ENCODE measurements around the gene ZNF202. TPM values are rescaled to one million over a fixed set of nuclear protein-coding genes. Genes with fewer than 3 reads are reported as not detected.

ZNF202 gene
- total RNA-seq, 2 donors from 2014 or later = 25.0 to 28.8 TPM

DNA sequence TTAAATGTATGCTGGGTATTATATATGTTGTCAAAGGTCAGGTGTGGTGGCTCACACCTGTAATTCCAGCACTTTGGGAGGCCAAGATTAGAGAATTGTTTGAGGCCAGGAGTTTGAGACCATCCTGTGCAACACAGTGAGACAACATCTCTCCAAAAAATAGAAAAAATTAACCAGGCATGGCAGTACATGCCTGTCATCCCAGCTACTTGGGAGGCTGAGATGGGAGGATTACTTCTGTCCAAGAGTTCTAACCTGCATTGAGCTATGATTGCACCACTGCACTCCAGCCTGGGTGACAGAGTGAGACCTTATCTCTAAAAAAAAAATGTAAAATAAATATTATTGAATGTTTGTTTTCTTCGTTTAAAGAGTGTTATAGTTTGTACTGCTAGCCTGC is 24.1 kb upstream of the ZNF202 start:
- Histone ChIP-seq H3K27me3 (ENCODE audit: control insufficient read depth, insufficient read depth, low read length, poor library complexity, severe bottlenecking) (no peaks in the 10 kb centered on the region), H3K27ac (ENCODE audit: low read depth, low read length) (no peak overlapping the region), H3K36me3 (ENCODE audit: control insufficient read depth, insufficient read depth, low read length) (no peaks in the 10 kb centered on the region), H3K4me3 (ENCODE audit: low read length) (no peak overlapping the region), H3K9me3 (ENCODE audit: control insufficient read depth, low read length) (peaks cover 51% of the 10 kb centered on the region), H3K4me1 (ENCODE audit: control insufficient read depth, insufficient read depth, low read length) (no peaks in the 10 kb centered on the region), H3K9ac (ENCODE audit: extremely low read depth, low read length, poor library complexity, severe bottlenecking) (no peak overlapping the region)
- DNase-seq = no peak
- Mint-ChIP-seq H3K27me3 (ENCODE audit: insufficient read depth) (no peaks in the 10 kb centered on the region), H3K4me1 (no peaks in the 10 kb centered on the region), H3K4me3 (no peak overlapping the region), H3K36me3 (ENCODE audit: low read depth) (peaks cover 15% of the 10 kb centered on the region), H3K27ac (no peak overlapping the region), H3K9me3 (peaks cover 41% of the 10 kb centered on the region)
- 50 to 60% methylated on average over 1 of the region's 1 CpG for WGBS, 2 experiments (ENCODE audit: insufficient coverage in 1 of 2, insufficient read length in 1 of 2)
- no peak for TF ChIP-seq CTCF (conservative IDR thresholded peaks at IDR 0.05)

DNA sequence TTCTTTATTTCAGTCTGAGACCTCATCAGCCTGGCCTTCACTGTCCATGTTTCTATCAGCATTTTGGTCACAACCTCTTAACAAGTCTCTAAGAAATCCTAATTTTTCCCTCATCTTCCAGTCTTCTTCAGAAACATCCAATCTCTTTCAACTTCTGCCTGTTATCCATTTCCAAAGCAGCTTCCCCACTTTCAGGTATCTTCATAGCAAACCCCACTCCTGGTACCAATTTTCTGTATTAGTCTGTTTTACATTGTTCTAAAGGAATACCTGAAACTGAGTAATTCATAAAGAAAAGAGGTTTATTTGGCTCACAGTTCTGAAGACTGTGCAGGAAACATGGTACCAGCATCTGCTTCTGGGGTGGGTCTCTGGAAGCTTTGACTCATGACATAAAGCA is 21.0 kb upstream of the ZNF202 start:
- no peaks in the 10 kb centered on the region for H3K27me3 Mint-ChIP-seq (ENCODE audit: insufficient read depth)
- peak overlapping the region; percentile 12 for H3K4me3 ChIP-seq (ENCODE audit: low read length)
- no peak overlapping the region for H3K27ac Mint-ChIP-seq

DNA sequence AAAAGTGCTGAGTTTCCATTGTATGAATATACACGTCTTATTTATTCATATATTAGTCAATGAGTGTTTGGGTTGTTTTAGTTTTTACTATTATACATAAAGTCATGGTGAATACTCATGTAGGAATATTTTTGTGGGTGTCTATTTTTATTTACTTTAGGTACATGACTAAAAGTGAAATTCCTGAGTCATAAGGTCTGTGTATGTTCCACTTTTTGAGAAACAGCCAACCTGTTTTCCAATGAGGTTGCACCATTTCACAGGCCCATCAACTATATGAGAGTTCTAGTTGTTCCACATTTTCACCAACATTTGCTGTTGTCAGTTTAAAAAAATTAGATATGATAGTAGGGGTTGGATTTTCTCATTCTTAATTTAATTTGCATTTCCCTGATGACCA is 19.4 kb upstream of the ZNF202 start:
- H3K4me3 ChIP-seq (ENCODE audit: low read length) = no peak overlapping the region
- no peaks in the 10 kb centered on the region for H3K36me3 ChIP-seq (ENCODE audit: control insufficient read depth, insufficient read depth, low read length)
- WGBS, 2 experiments (ENCODE audit: insufficient coverage in 1 of 2, insufficient read length in 1 of 2) = no CpG with 5 or more reads among the region's 1 CpG
- no peak overlapping the region for H3K27ac ChIP-seq (ENCODE audit: low read depth, low read length)
- no peak for TF ChIP-seq CTCF (conservative IDR thresholded peaks at IDR 0.05)
- H3K27me3 ChIP-seq (ENCODE audit: control insufficient read depth, insufficient read depth, low read length, poor library complexity, severe bottlenecking) = no peaks in the 10 kb centered on the region
- Mint-ChIP-seq H3K9me3 (peaks cover 37% of the 10 kb centered on the region), H3K27ac (no peak overlapping the region), H3K4me1 (no peaks in the 10 kb centered on the region), H3K27me3 (ENCODE audit: insufficient read depth) (peaks cover 4% of the 10 kb centered on the region), H3K36me3 (ENCODE audit: low read depth) (peaks cover 10% of the 10 kb centered on the region), H3K4me3 (no peak overlapping the region)
- H3K9ac ChIP-seq (ENCODE audit: extremely low read depth, low read length, poor library complexity, severe bottlenecking) = no peak overlapping the region
- DNase-seq = no peak
- no peaks in the 10 kb centered on the region for H3K4me1 ChIP-seq (ENCODE audit: control insufficient read depth, insufficient read depth, low read length)
- peaks cover 42% of the 10 kb centered on the region for H3K9me3 ChIP-seq (ENCODE audit: control insufficient read depth, low read length)

More for the DNA sequence above, 21.0 kb upstream of the ZNF202 start:
- Histone ChIP-seq H3K9me3 (ENCODE audit: control insufficient read depth, low read length) (peaks cover 42% of the 10 kb centered on the region), H3K4me1 (ENCODE audit: control insufficient read depth, insufficient read depth, low read length) (no peaks in the 10 kb centered on the region), H3K27ac (ENCODE audit: low read depth, low read length) (no peak overlapping the region), H3K36me3 (ENCODE audit: control insufficient read depth, insufficient read depth, low read length) (no peaks in the 10 kb centered on the region), H3K9ac (ENCODE audit: extremely low read depth, low read length, poor library complexity, severe bottlenecking) (no peak overlapping the region), H3K27me3 (ENCODE audit: control insufficient read depth, insufficient read depth, low read length, poor library complexity, severe bottlenecking) (no peaks in the 10 kb centered on the region)
- H3K4me3 Mint-ChIP-seq = no peak overlapping the region
- H3K9me3 Mint-ChIP-seq = peaks cover 39% of the 10 kb centered on the region
- H3K36me3 Mint-ChIP-seq (ENCODE audit: low read depth) = peaks cover 10% of the 10 kb centered on the region
- TF ChIP-seq CTCF (conservative IDR thresholded peaks at IDR 0.05) = no peak
- no peak for DNase-seq
- no peaks in the 10 kb centered on the region for H3K4me1 Mint-ChIP-seq
